ENCODE measurements around the gene GSTM5.
"Not testable (repeated sequence)": the region's sequence is repeated elsewhere in the genome, so short reads cannot be mapped to it uniquely, and the experiment has no call there.

GRCh38 chr1:109685399-109685798 is 26.7 kb upstream of the GSTM5 start:
- not testable (repeated sequence) for TF ChIP-seq CTCF (conservative IDR thresholded peaks at IDR 0.05; ENCODE audit: low read depth, low read length); MAFK (IDR thresholded peaks at IDR 0.05; ENCODE audit: low read depth, low read length); RFX5 (IDR thresholded peaks at IDR 0.05; ENCODE audit: low read depth, low read length); MAZ (IDR thresholded peaks at IDR 0.05; ENCODE audit: borderline replicate concordance, low read depth, low read length); FOS (IDR thresholded peaks at IDR 0.05; ENCODE audit: low read depth, low read length); MXI1 (IDR thresholded peaks at IDR 0.05; ENCODE audit: borderline replicate concordance, low read depth, low read length); CHD1 (IDR thresholded peaks at IDR 0.05; ENCODE audit: low read depth, low read length); POLR2A (IDR thresholded peaks at IDR 0.05; ENCODE audit: low read depth, low read length); BHLHE40 (IDR thresholded peaks at IDR 0.05; ENCODE audit: low read depth, low read length); CEBPB (IDR thresholded peaks at IDR 0.05; ENCODE audit: low read depth, low read length)
- TF ChIP-seq, protein P1, sequence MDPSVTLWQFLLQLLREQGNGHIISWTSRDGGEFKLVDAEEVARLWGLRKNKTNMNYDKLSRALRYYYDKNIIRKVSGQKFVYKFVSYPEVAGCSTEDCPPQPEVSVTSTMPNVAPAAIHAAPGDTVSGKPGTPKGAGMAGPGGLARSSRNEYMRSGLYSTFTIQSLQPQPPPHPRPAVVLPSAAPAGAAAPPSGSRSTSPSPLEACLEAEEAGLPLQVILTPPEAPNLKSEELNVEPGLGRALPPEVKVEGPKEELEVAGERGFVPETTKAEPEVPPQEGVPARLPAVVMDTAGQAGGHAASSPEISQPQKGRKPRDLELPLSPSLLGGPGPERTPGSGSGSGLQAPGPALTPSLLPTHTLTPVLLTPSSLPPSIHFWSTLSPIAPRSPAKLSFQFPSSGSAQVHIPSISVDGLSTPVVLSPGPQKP (IDR thresholded peaks at IDR 0.05; ENCODE audit: borderline replicate concordance, low read depth, low read length) = not testable (repeated sequence)
